Measurements from ENCODE around the gene RCBTB2.

The RCBTB2 gene

DNA sequence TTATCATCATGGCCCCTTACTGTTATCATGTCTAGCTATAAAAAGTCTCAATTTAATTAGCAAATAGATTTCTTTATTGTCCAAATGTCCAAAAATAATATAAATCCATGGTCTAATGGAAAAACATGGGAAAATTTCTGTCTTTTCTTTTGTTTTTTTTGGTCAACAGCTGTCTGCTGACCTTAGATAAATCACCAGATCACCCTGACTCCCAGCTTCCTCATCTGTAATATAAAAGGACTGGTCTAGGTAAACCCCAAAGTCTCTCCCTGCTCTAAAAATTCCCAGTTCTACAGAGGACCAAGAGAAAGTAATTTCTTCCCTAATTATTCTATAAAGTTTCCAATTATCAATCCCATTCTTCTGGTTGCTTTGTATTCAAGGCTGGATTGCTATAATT lies 30.7 kb upstream of the RCBTB2 start:
- no peak for DNase-seq (ENCODE audit: low spot score)

DNA sequence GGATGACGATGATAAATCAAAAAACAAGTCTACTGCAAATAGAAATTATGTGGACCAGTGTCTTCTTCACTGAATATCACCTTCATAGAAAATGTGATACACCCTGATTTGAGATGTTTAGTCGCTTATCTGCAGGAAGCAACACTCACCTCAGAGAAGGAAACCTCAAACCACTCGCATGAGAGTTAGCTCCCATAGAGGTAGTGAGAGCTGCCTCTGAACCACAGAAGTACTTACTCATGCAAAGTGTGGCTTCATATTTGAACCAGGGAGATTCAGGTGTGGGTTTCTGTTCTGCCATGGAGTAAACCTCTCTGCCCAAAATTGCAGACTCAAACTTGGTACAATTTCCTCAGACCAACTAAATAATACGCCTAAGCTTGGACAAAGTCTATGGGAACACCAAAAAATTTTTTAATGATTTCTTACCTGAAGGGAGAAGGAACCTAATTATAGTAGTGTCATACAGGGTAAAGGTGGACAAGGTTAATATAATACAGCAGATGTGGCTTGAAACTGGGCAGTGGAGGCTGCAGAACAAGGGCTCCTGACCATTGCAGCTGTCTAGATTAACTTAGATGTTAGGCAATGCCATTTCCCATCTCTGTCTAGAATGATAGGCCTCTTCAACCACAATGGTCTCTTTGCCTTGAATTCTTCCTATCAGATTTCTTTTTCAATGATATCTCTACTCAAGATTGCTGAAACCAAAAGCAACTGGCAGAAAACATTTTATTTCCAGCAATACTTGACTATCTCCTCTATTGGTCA lies 29.6 kb upstream of the RCBTB2 start:
- DNase-seq (ENCODE audit: low spot score): no peak

DNA sequence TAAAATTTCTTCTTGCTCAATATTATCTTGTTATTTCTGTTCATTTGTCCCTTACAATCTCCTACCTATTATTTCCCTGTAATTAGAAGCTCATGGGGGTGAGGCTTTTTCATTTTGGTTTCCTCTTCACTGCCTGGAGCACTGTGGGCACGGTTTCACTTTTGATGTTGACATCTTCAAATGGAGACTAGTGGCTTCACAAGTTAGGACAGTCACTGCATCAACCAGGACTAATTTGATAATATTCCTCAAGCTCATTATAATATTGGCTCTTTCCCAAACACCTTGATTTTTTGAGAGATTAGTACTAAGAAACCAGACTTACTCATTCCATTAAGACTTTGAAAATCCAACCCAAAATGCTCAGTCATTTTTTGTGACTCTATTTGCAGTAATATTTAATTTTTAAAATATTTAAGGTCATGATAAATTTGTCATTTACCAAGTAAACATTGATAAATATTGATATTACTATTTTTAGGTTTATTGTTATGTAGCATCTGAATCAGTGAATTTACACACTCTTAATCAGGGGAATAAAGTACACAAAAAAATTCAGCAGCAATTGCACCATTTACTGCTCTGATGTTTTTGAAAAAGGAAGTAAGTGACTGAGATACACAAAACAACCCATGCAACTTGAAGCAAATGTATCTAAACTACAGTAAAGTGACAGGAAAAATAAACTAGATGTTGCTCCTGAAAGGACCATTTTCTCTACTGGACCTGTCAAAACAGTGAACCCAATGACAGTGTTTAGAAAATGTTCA lies 28.8 kb upstream of the RCBTB2 start:
- no peak for DNase-seq (ENCODE audit: low spot score)

DNA sequence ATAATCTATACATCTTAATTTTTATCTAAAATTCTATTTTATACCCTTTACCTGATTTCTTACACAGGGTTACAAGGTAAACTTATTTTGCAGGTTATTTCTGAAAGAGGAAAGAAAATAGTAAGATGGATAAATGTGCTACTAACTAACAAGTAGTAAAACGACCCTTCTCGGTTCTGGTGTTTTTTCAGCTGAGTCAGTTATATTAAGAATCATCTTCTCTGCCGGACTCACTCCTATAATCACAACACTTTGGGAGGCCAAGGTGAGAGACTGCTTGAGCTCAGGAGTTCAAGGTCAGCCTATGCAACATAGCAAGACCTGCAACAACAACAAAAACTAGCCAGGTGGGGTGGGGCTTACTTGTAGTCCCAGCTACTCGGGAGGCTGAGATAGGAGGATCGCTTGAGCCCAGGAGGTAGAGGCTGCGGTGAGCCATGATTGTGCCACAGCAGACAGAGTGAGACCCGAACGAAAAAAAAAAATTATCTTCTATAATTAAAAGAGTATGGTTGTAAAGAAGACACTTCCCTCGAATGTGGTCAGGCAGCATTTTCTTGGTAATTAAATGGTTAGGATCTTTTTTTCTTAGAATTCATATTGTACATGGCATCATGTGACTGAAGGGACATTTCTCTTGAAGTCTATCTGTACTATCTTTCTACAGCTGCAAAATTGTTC lies 27.9 kb upstream of the RCBTB2 start:
- DNase-seq (ENCODE audit: low spot score): no peak

DNA sequence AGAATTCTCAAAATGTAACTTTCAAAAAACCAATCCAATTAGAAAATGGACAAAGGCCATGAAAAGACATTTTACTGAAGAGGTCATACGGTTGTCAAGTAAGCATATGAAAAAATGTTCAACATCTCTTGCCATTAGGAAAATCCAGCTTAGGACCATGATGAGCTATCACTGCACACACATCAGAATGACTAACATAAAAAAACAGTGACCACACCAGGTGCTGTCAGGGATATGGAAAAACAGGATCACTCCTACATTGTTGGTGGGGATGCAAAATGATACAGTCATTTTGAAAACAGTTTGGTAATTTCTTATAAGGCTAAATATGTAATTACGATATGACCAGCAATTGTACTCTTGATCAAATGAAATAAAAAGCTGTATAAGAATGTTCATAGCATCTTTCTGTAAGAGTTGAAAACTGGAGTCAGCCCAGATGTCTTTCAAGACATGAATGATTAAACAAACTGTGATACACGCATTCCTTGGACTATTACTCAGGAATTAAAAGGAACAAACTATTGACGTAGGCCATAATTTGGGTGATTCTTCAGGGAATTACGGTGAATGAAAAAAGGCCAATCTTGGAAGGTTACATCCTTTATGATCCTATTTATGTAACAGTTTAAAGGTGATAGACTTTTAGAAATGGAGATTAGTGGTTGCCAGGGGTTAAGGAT lies 26.9 kb upstream of the RCBTB2 start:
- no peak for DNase-seq (ENCODE audit: low spot score)

DNA sequence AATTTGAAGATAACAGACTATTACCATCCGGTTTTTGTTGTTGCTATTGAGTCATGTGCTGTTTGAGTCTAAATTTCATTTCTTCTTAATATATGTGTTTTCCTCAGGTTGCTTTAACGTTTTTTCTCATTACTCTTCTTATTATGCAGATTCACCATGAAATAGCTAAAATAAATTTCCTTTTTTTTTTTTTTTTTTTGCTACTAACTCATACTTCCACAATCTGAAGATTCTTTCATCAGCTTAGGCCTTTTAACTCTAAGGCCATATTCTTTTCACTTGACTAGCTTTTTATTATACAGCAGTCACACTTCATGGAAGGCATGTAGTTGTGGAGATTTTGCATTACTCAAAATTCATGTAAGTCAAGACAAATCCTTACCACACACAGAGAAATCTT lies 23.9 kb upstream of the RCBTB2 start:
- no peak for DNase-seq (ENCODE audit: low spot score)

DNA sequence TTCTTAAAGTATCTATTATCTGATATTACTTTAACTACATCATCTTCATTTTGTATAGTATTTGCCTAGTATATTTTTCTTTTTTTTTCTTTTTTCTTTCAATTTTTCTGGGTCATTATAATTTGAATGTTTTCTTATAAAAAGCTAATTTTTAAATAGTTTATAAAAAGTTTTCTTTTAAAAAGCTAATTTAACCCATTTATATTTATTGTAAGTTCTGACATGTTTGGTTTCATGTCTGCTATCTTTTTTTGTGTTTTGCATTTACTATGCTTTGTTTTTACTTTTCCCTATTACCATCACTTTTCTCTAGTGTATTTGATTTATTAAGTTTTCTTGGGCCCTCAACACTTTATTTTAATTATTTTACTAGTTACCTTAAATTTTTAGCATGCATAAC lies 22.6 kb upstream of the RCBTB2 start:
- no peak for DNase-seq (ENCODE audit: low spot score)

DNA sequence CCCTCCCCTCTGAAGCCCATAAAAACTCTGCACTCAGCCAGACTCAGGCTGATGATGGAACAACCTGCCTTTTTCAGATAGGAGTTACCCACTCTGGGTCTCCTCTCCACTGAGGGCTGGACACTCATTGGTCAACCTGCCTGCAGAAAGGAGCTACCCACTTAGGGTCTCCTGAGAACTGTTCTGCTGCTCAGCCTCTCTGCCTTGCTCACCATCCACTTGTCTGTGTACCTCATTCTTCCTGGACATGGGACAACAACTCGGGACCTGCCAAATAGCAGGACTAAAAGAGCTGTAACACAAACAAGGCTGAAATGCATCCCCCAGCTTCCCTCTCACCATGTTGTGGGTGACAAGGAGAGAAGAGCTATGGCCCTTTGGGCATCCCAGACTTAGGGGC lies 18.4 kb upstream of the RCBTB2 start:
- no peak for DNase-seq (ENCODE audit: low spot score)

DNA sequence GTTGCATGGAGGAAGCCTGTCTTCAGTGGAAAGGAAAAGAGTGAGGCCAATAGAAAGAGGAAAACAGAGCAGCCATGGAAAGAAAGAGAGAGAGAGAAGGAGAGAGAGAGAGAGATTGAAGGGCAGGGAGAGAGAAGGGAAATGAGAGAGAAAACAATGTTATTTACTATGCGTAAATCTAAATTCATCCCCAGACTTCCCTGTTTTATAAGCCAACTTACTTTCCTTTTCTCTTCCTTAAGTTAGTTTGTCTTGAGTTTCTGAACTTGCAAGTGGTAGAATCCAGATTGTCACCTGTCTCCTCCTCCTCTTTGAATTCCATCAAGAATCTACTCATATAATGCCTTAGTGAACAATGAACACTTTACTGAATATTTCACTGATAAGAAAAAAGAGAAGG lies 16.8 kb upstream of the RCBTB2 start:
- no peak for DNase-seq (ENCODE audit: low spot score)

DNA sequence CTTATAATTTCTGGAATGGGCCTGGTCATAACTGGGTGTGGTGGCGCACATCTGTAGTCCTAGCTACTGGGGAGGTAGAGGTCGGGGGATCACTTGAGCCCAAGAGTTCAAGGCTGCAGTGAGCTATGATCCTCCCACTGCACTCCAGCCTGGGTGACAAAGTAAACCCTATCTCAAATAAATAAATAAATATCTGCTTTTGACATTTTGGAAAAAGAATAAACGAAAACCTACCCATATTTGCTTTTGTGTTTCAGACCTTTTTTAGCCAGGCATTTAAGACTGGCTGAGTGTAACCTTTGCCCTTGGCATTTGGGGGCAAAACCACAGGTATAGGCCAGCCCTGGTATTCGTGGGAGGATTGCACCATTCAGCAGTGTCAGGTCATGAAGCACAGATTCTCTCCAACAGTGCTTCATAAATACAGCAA lies 14.8 kb upstream of the RCBTB2 start:
- DNase-seq (ENCODE audit: low spot score): no peak

DNA sequence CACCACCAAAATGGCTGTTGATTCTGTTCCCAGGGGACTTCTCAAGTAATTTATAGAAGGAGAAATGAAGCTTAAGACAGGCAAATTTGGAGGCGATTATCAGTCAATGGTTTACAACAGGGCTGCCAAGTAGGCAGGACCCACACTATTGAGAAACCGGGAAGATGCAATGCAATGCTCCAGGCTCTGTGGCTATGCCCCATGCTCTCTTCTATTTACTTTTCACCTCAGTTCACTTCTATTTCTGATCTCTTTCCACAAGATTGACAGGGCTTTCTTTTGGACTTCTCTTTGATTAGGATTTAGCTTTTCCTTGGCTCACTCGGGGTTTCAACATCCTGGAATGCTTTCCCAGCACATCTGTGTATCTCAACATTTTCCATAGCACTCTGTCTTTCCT lies 12.7 kb upstream of the RCBTB2 start:
- no peak for DNase-seq (ENCODE audit: low spot score)

DNA sequence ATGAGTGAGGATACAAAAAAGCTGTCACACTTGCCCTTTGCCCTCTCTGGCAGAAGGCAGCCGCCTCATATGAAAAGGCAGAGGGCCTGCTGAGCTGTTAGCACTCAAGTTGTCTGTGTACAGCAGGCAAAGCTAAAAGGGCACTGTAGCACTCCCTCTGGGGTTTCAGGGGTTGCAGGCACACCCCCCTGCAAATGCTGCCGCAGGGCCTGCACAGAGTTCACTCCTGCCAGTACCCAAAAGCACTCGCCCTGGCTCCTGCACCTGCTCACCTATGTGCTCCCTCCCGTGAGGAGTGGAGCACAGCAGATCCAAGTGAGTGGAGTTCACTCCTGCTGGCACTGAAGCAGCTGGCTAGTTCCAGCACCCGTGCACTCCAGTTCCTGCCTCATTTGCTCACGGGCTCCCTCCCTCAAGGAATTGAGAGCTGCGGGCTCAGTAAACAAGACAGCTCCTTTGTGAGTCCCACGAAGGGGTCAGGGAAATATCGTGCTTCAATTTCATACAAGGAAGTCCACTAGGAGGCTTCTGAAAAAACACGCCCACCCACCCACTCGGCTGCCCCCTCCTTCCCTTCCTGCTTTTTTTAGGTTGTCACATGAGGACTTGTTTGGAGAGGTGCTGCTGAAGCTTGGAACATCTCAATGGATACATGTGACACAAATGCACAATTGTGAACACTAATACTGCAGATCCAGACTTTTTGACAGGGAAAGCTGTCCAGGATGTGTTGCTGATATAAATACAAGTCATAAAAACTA lies 9.9 kb upstream of the RCBTB2 start:
- peak; percentile 55 for DNase-seq (ENCODE audit: low spot score)

DNA sequence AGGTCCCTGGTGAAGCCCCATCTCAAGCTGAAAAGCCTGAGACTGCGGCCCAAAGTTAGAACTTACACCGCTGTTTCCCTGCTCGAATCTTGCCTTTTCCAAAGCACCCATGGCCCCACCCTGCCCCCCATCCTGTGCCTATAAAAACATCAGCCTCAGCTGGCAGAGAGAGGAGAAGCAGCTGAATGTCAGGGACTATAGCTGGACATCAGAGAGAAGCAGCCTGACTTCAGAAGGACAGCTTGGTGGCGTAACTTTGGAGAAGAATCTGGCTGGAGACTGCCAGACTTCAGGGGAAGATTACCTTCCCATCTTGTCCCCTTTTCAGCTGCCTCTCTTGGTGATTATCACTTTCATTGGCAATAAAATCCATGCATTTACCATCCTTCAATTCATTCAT lies 9.3 kb upstream of the RCBTB2 start:
- DNase-seq (ENCODE audit: low spot score): no peak

DNA sequence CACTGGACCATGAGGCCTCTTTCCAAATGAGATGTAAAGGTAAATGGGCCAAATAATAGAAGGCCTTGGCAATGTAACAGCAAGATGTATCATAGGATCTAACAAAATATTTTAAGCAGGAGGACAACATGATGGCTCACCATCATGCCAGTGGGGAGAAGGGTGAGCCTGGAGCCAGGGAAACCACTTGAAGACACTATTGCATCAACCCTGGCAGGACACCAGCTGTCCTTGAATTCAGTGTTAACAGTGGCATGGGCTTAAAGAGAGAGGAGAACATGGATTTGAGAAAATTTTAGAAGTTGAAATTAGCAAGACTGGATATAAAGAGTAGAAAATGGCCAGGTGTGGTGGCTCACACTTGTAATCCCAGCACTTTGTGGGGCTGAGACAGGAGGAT lies 6.7 kb upstream of the RCBTB2 start:
- DNase-seq (ENCODE audit: low spot score): no peak

DNA sequence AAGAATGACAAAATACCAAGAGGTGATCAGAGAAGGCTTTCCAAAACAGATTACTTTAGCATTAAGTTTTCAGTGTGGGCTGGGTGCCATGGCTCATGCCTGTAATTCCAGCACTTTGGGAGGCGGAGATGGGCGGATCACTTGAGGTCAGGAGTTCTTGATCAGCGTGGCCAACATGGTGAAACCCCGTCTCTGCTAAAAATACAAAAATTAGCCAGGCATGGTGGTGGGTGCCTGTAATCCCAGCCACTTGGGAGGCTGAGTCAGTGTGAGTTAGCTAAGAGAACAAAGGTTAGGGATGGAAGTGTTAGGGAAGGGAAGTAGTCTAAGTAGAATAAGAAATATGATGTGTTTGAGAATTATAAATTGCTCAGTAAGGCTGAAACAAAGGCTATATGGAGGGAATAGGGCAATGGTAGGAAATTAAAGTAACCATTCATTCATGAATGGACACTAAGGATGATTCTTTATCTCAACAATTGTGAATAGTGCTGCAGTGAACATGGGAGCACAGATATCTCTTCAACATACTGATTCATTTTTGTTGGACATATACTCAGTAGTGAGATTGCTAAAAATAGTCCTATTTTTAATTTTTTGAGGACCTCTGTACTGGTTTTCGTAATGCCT lies 3.9 kb upstream of the RCBTB2 start:
- DNase-seq (ENCODE audit: low spot score): no peak

DNA sequence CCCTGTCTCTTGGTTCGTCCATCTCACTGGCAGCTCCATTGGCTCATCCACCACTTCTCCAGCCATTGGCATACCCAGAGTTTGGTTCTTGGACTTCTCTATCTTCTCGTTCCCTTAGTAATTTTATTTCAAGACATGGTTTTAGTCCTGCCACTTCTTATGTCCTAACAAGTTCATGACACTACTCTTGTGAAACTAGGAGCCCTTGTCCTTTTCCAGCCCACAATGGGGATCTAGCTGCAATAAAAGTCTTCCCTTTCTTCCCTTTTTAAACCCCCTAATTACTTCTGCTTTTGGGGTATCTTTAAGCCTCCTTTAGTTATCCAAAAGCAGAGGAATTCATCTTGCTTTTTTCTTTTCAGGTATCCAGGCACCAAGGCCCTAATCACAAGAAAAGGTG lies 2.9 kb upstream of the RCBTB2 start:
- DNase-seq (ENCODE audit: low spot score): peak; percentile 53

DNA sequence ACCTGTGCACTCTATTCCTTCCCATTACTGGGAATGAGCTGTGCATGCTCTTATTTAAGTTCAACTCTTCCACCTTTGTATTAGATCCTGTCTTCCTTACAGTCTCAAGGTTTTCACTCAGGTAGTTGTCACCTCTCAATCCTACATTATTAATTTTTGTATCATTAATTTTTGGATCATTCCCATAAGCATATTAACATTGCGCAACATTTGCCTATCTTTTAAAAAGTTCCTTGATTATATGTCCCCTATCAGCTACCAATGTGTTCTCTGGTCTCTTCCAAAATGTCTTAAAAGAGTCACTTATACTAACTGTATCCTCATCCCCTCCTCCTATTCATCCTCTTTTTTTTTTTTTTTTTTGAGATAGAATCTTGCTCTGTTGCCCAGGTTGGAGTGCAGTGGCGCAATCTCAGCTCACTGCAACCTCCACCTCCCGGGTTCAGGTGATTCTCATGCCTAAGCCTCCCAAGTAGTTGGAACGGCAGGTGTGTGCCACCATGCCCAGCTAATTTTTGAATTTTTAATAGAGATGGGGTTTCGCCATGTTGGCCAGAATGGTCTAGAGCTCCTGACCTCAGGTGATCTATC lies 2.1 kb upstream of the RCBTB2 start:
- no peak for DNase-seq (ENCODE audit: low spot score)

DNA sequence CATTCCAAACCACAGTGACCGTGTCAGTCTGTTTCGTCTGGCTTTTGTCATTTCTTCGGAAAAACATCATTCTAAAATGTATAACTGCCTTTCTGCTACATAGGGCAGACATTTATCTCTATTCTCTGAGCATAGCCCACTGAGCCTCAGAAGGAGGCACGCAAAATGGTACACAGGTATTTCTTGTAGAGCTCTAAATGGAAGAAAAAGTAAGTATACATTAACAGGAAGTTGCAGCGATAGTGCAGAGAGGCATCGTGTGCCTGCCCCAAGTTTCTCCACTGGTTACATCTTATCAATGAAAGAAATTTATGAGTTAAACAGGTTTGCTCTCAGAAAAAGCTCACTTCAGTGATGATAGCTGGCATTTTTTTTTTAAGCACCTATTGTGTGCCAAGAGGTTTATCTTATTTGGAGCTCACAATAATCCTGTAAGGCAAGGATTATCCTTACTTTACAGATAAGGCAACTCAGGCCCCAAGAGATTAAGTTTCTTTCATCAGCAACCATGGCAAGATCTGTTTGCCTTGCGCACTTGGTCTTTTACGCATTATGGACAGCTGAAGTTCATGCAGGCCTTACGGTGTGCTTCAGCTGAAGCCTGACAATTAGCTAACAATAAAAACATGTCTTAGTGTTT lies 1.2 kb upstream of the RCBTB2 start:
- DNase-seq (ENCODE audit: low spot score): no peak

DNA sequence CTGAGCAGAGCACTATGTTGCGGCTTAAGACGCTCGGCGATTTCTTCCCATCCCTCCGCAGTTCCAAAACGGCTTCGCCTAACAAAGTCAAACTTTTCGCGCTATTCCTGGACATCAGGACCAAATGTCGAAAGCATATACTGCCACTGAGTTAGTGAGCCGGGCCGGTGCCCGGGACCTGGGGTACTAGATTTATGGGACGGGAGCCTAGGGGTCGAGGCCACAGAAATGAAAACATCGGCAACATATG lies 699 bp downstream of the RCBTB2 start:
- DNase-seq (ENCODE audit: low spot score): no peak

DNA sequence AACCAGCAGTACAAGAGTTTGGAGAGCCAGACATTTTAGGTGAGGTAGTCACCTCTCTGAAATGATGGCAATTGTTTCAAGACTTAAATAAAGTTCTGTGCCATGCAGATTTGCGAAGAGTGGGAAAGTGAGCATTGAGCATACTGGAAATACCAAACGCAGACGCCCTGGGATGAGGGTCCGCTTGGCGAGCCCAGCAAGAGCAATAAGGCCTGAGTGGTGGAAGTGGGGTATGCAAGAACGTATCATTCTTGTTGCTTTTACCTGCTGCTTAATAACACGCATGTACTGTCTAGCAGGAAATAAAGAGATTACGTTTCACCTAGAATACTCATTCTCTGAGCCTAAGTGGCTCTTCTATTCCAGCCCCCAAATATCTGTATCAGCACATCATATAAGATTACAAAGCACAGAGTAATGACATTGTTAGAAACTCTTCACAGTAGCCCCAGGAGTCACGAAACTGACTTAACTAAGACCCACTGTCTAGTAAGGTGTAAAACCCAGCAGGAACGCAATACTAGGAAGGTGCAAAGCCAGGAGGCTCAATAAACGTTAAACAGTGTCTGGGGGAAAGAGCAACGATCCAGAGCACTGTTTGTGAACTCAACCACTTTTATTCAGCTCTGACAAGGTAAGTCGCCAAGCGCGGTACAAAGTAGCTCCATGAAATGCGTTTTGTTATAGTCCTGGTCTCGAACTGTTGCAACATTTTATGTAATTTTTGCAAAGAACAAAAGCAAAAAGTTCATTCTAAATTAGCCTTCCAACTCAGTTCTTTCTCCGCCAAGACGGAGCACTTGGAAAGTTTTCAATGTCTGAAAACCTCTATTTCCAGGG lies 1.2 kb downstream of the RCBTB2 start:
- DNase-seq (ENCODE audit: low spot score): peak; percentile 73

All from pons (tissue), 1 donor.